Fibroblast of lung (primary cell): ENCODE measurements around the gene CHST15. TPM values are rescaled to one million over a fixed set of nuclear protein-coding genes. Genes with fewer than 3 reads are reported as not detected.

Experiments
- DNase-seq, 2 donors: peaks; one replicate each; pipeline versions ENCODE4 v3.0.0 to v3.0.0-alpha.2; 2010; ENCODE audit warnings: low read depth in 2 of 2
- H2AFZ ChIP-seq: 2 replicates; pipeline ENCODE4 v1.5.1; 2012; ENCODE audit warnings: low read length, control low read depth, inconsistent platforms
- H3K27ac ChIP-seq: 2 replicates; pipeline ENCODE4 v1.5.1; 2011; ENCODE audit warnings: low read length, control low read depth; ENCODE audit not compliant: insufficient read depth
- H3K27me3 ChIP-seq: 2 replicates; pipeline ENCODE4 v1.5.1; 2011; ENCODE audit warnings: mild to moderate bottlenecking, low read length; ENCODE audit not compliant: control insufficient read depth, insufficient read depth
- H3K36me3 ChIP-seq: 2 replicates; pipeline ENCODE4 v1.5.1; 2011; ENCODE audit warnings: low read length; ENCODE audit not compliant: control insufficient read depth, insufficient read depth
- H3K4me1 ChIP-seq: 2 replicates; pipeline ENCODE4 v1.5.1; 2011; ENCODE audit warnings: low read length; ENCODE audit not compliant: control insufficient read depth, insufficient read depth; ENCODE audit errors: extremely low read depth
- H3K4me2 ChIP-seq: 2 replicates; pipeline ENCODE4 v1.5.1; 2011; ENCODE audit warnings: low read length, control low read depth; ENCODE audit not compliant: insufficient read depth; ENCODE audit errors: extremely low read depth
- H3K4me3 ChIP-seq, 4 experiments: fragments of 200-600 bp in 1 of 4; sonication (generic) in 1 of 4; replicated peaks in 1 of 4; 2 replicates each; pipeline ENCODE4 v1.5.1; 2011 to 2016; ENCODE audit warnings: low read length in 4 of 4, low read depth in 3 of 4, mild to moderate bottlenecking in 3 of 4, control low read depth in 2 of 4, inconsistent platforms in 1 of 4, mixed read lengths in 1 of 4; ENCODE audit not compliant: insufficient read depth in 1 of 4; ENCODE audit errors: control extremely low read depth in 1 of 4
- H3K79me2 ChIP-seq: 2 replicates; pipeline ENCODE4 v1.5.1; 2012; ENCODE audit warnings: mild to moderate bottlenecking, low read length, inconsistent platforms; ENCODE audit not compliant: control insufficient read depth, insufficient read depth
- H3K9ac ChIP-seq: 2 replicates; pipeline ENCODE4 v1.5.1; 2011; ENCODE audit warnings: mild to moderate bottlenecking, low read length, control low read depth; ENCODE audit not compliant: insufficient read depth
- H3K9me3 ChIP-seq: 2 replicates; pipeline ENCODE4 v1.5.1; 2012; ENCODE audit warnings: low read depth, low read length; ENCODE audit not compliant: control insufficient read depth, insufficient read depth
- H4K20me1 ChIP-seq: 2 replicates; pipeline ENCODE4 v1.5.1; 2011; ENCODE audit warnings: low read length; ENCODE audit not compliant: control insufficient read depth, insufficient read depth; ENCODE audit errors: extremely low read depth
- CTCF ChIP-seq, 2 donors: IDR thresholded peaks in 1 of 2; conservative IDR thresholded peaks in 1 of 2; 1 replicate in 1 of 2; 2 replicates in 1 of 2; pipeline ENCODE4 v1.5.1; 2011 to 2012; ENCODE audit warnings: low read length in 2 of 2, control low read depth in 1 of 2, inconsistent platforms in 1 of 2, low read depth in 1 of 2, mild to moderate bottlenecking in 1 of 2
- EZH2 ChIP-seq: IDR thresholded peaks from 2 replicates; pipeline ENCODE4 v1.5.1; 2012; ENCODE audit warnings: low read length, control low read depth, mild to moderate bottlenecking; ENCODE audit errors: missing control alignments
- polyA plus RNA-seq, 2 donors: library from polyadenylated mRNA; depleted of rRNA in 1 of 2; stranded (reverse) in 1 of 2; unstranded in 1 of 2; fragments of >200 nt; gene quantifications; 2 replicates each; pipeline ENCODE4 v1.2.1, GENCODE V29; 2011 to 2012; ENCODE audit warnings: missing spikeins in 1 of 2
- total RNA-seq: library from RNA; depleted of rRNA; stranded (reverse); fragments of >200 nt; gene quantifications from 2 replicates; pipeline ENCODE4 v1.2.1, GENCODE V29; 2014

Gene CHST15
- total and polyA plus RNA-seq, 2 donors (not counting 1 experiment from before 2014, with no cell fraction given): 5.0 to 7.9 TPM

- no peaks in the 10 kb centered on the region for H3K27me3 ChIP-seq
- no peak overlapping the region for H3K4me2 ChIP-seq
- H3K79me2 ChIP-seq: no peaks in the 10 kb centered on the region
Observed at GRCh38 chr10:123964953-123965352, 128.4 kb downstream of the CHST15 start.

GRCh38 chr10:123962756-123963530, 130.5 kb downstream of the CHST15 start:
- no peak for TF ChIP-seq EZH2
- TF ChIP-seq CTCF (conservative IDR thresholded peaks at IDR 0.05 in 1 of 2, IDR thresholded peaks at IDR 0.05 in 1 of 2; ENCODE audit: low read depth in 1 of 2, low read length in 2 of 2): no peak
- H4K20me1 ChIP-seq: no peaks in the 10 kb centered on the region
- no peak overlapping the region for H2AFZ ChIP-seq
- no peak overlapping the region for H3K4me3 ChIP-seq
- H3K4me1 ChIP-seq: no peaks in the 10 kb centered on the region
- no peaks in the 10 kb centered on the region for H3K9me3 ChIP-seq
- H3K36me3 ChIP-seq: no peaks in the 10 kb centered on the region
- H3K27ac ChIP-seq: no peak overlapping the region
- H3K79me2 ChIP-seq: no peaks in the 10 kb centered on the region
- no peak overlapping the region for H3K9ac ChIP-seq
- no peak overlapping the region for H3K4me2 ChIP-seq
- no peak for DNase-seq
- H3K27me3 ChIP-seq: no peaks in the 10 kb centered on the region

More at GRCh38 chr10:123964953-123965352, 128.4 kb downstream of the CHST15 start:
- Histone ChIP-seq H3K9ac (no peak overlapping the region), H4K20me1 (no peaks in the 10 kb centered on the region), H2AFZ (no peak overlapping the region), H3K4me3 (no peak overlapping the region), H3K9me3 (no peaks in the 10 kb centered on the region), H3K4me1 (no peaks in the 10 kb centered on the region), H3K27ac (no peak overlapping the region), H3K36me3 (no peaks in the 10 kb centered on the region)
- no peak for DNase-seq
- TF ChIP-seq CTCF (conservative IDR thresholded peaks at IDR 0.05 in 1 of 2, IDR thresholded peaks at IDR 0.05 in 1 of 2; ENCODE audit: low read depth in 1 of 2, low read length in 2 of 2) (no peak), EZH2 (no peak)

- no peak for DNase-seq
- Histone ChIP-seq H3K27ac (no peak overlapping the region), H3K9ac (no peak overlapping the region), H4K20me1 (no peaks in the 10 kb centered on the region), H2AFZ (no peak overlapping the region), H3K9me3 (no peaks in the 10 kb centered on the region), H3K4me2 (no peak overlapping the region), H3K27me3 (no peaks in the 10 kb centered on the region), H3K79me2 (no peaks in the 10 kb centered on the region), H3K36me3 (no peaks in the 10 kb centered on the region), H3K4me3 (no peak overlapping the region), H3K4me1 (no peaks in the 10 kb centered on the region)
- no peak for TF ChIP-seq EZH2
- no peak for TF ChIP-seq CTCF (conservative IDR thresholded peaks at IDR 0.05 in 1 of 2, IDR thresholded peaks at IDR 0.05 in 1 of 2; ENCODE audit: low read depth in 1 of 2, low read length in 2 of 2)
Observed at GRCh38 chr10:123958241-123958640, 135.2 kb downstream of the CHST15 start.

Other genes starting within 250 kb of the CHST15 start
- 9.8 and 48.1 TPM in 2 replicates for gene CPXM2, start 201.8 kb downstream of the CHST15 start, total RNA-seq
- 2.8 and 3.1 TPM in 2 replicates for gene CPXM2, start 201.8 kb downstream of the CHST15 start, polyA plus RNA-seq